Measurements from ENCODE around the gene SELENBP1. TPM values are rescaled to one million over a fixed set of nuclear protein-coding genes. Genes with fewer than 3 reads are reported as not detected.
"Not testable (repeated sequence)": the region's sequence is repeated elsewhere in the genome, so short reads cannot be mapped to it uniquely, and the experiment has no call there.

SELENBP1 gene
- total and polyA plus RNA-seq, 9 of the 15 experiments (the other 6 are each of a cell fraction or from before 2014, with no cell fraction given), result 25.8 to 81.2 (median 47.1) TPM

- no peaks in the 10 kb centered on the region for H3K9me1 ChIP-seq (ENCODE audit: control insufficient read depth, insufficient read depth, low read length)
- H3K4me3 ChIP-seq, result no peak overlapping the region
- no peaks in the 10 kb centered on the region for H3K79me2 ChIP-seq (ENCODE audit: control insufficient read depth, insufficient read depth, low read length)
- in situ Hi-C loops (cut with MboI), result no loop called here
- intact Hi-C loops (cut with micrococcal nuclease), result no loop called here
- ChIA-PET POLR2A (no interaction called here), CTCF (ENCODE audit: low intra/inter-chr PET ratio) (no interaction called here)
- no peak overlapping the region for H3K4me2 ChIP-seq (ENCODE audit: insufficient read depth, low read length)
- no peaks in the 10 kb centered on the region for H3K9me3 ChIP-seq (replicated peaks; ENCODE audit: control insufficient read depth, insufficient read depth, low read depth, low read length)
- no TSS peak for BruUV-seq (replicated peaks)
- H3K36me3 ChIP-seq (ENCODE audit: control insufficient read depth, insufficient read depth, low read length), result no peaks in the 10 kb centered on the region
- H2AFZ ChIP-seq (ENCODE audit: low read depth, low read length), result no peak overlapping the region
- ATAC-seq, result no peak
- no peaks in the 10 kb centered on the region for H4K20me1 ChIP-seq (replicated peaks; ENCODE audit: control insufficient read depth, insufficient read depth, low read length)
- FAIRE-seq, result no peak
- peak; percentile 37 for TF ChIP-seq CBFA2T3 (IDR thresholded peaks at IDR 0.05)
- no peak for TF ChIP-seq RCOR1 (IDR thresholded peaks at IDR 0.05; ENCODE audit: borderline replicate concordance in 1 of 2, low read depth in 2 of 2, low read length in 2 of 2)
- DNase-seq (ENCODE audit: extremely low read depth in 1 of 4, low spot score in 3 of 4), result no peak
- no peak overlapping the region for H3K27ac ChIP-seq (ENCODE audit: extremely low read depth, low read depth, low read length)
- no peaks in the 10 kb centered on the region for H3K27me3 ChIP-seq (ENCODE audit: control insufficient read depth in 2 of 2, insufficient read depth in 2 of 2, low read length in 2 of 2)
- H3K9ac ChIP-seq (ENCODE audit: insufficient read depth in 1 of 2, low read depth in 2 of 2, low read length in 2 of 2), result no peak overlapping the region
- no peaks in the 10 kb centered on the region; a peak in 1 of 5 replicates for H3K4me1 ChIP-seq (replicated peaks in 1 of 2; ENCODE audit: control insufficient read depth in 2 of 2, insufficient read depth in 2 of 2, low read length in 2 of 2)
These were observed 21.1 kb upstream of the SELENBP1 start for GRCh38 chr1:151393583-151393982.

DNA sequence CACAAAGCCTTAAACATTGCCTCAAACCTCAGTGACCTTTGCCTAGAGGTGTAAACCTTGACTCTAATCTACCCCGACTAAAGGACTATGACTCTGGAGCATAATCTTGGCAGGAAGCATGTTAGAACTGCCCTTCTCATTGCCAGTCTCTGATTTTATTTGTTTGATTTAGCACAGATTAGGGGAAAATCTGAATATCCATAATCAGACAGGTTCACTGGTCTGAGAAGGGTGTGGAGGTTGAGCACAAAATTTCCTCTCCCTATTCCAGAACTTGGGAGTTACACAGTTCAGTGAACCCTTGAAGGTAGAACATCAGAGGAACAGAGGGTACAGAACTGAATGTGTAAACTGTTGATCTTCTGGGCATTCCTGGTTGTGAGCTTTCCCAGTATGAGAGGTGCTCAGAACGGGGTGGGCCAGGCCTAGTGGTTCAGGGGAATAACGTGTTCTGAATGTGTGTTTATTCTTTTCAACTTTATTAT, 18.6 kb upstream of the SELENBP1 start:
- Histone ChIP-seq H3K9me3 (replicated peaks; ENCODE audit: control insufficient read depth, insufficient read depth, low read depth, low read length) (no peaks in the 10 kb centered on the region; the same call in 1 of the 2 replicates), H3K4me2 (ENCODE audit: insufficient read depth, low read length) (no peak overlapping the region), H3K36me3 (ENCODE audit: control insufficient read depth, insufficient read depth, low read length) (no peaks in the 10 kb centered on the region), H3K27me3 (ENCODE audit: control insufficient read depth in 2 of 2, insufficient read depth in 2 of 2, low read length in 2 of 2) (no peaks in the 10 kb centered on the region), H2AFZ (ENCODE audit: low read depth, low read length) (no peak overlapping the region), H3K4me3 (no peak overlapping the region), H3K9ac (ENCODE audit: insufficient read depth in 1 of 2, low read depth in 2 of 2, low read length in 2 of 2) (no peak overlapping the region), H3K9me1 (ENCODE audit: control insufficient read depth, insufficient read depth, low read length) (no peaks in the 10 kb centered on the region), H3K79me2 (ENCODE audit: control insufficient read depth, insufficient read depth, low read length) (no peaks in the 10 kb centered on the region), H3K27ac (ENCODE audit: extremely low read depth, low read depth, low read length) (no peak overlapping the region), H3K4me1 (replicated peaks in 1 of 2; ENCODE audit: control insufficient read depth in 2 of 2, insufficient read depth in 2 of 2, low read length in 2 of 2) (peaks cover 3 to 6% of the 10 kb centered on the region in 2 experiments; a peak in 4 of 5 replicates), H4K20me1 (replicated peaks; ENCODE audit: control insufficient read depth, insufficient read depth, low read length) (no peaks in the 10 kb centered on the region)
- TF ChIP-seq CBFA2T3 (IDR thresholded peaks at IDR 0.05), result 0 out of 2 replicates have a peak, but pooled peaks have one; percentile 4
- TF ChIP-seq TRIM28 (IDR thresholded peaks at IDR 0.05), result no peak
- peak; percentile 86 for TF ChIP-seq KDM1A (IDR thresholded peaks at IDR 0.05)
- intact Hi-C loops (cut with micrococcal nuclease) (no loop called here), in situ Hi-C loops (cut with MboI) (no loop called here)
- CTCF ChIA-PET (ENCODE audit: low intra/inter-chr PET ratio), result no interaction called here
- ATAC-seq, result no peak
- no peak for DNase-seq (ENCODE audit: extremely low read depth in 1 of 4, low spot score in 3 of 4)
- no peak for FAIRE-seq
- BruUV-seq (replicated peaks), result no TSS peak
- POLR2A ChIA-PET, result interaction anchor here (0.9 kb wide), 1 partner anchor 9 kb away, joined by 4 read pairs; no protein-coding TSS in a partner anchor
- 19% methylated on average over 3 of the region's 3 CpGs for WGBS (ENCODE audit: insufficient coverage, low coverage, missing lambda C conversion rate)

- intact Hi-C loops (cut with micrococcal nuclease); H3K27me3 ChIP-seq (ENCODE audit: control insufficient read depth in 2 of 2, insufficient read depth in 2 of 2, low read length in 2 of 2); H3K9me3 ChIP-seq (replicated peaks; ENCODE audit: control insufficient read depth, insufficient read depth, low read depth, low read length); DNase-seq (ENCODE audit: extremely low read depth in 1 of 4, low spot score in 3 of 4); H4K20me1 ChIP-seq (replicated peaks; ENCODE audit: control insufficient read depth, insufficient read depth, low read length); in situ Hi-C loops (cut with MboI); H3K4me3 ChIP-seq; H3K9me1 ChIP-seq (ENCODE audit: control insufficient read depth, insufficient read depth, low read length); ATAC-seq; H2AFZ ChIP-seq (ENCODE audit: low read depth, low read length); H3K9ac ChIP-seq (ENCODE audit: insufficient read depth in 1 of 2, low read depth in 2 of 2, low read length in 2 of 2); H3K4me2 ChIP-seq (ENCODE audit: insufficient read depth, low read length); H3K36me3 ChIP-seq (ENCODE audit: control insufficient read depth, insufficient read depth, low read length); H3K79me2 ChIP-seq (ENCODE audit: control insufficient read depth, insufficient read depth, low read length); H3K27ac ChIP-seq (ENCODE audit: extremely low read depth, low read depth, low read length); BruUV-seq (replicated peaks); FAIRE-seq; CTCF ChIA-PET (ENCODE audit: low intra/inter-chr PET ratio): not testable (repeated sequence)
- 78% methylated on average over 17 of the region's 22 CpGs for WGBS (ENCODE audit: insufficient coverage, low coverage, missing lambda C conversion rate)
- H3K4me1 ChIP-seq (replicated peaks in 1 of 2; ENCODE audit: control insufficient read depth in 2 of 2, insufficient read depth in 2 of 2, low read length in 2 of 2), result peaks cover 3 to 11% of the 10 kb centered on the region in 2 experiments; a peak in 4 of 5 replicates
- POLR2A ChIA-PET, result interaction anchor here (0.9 to 1.8 kb wide), 2 partner anchors 8 to 9 kb away, joined by 3 to 4 read pairs; partner anchors contain the start of gene PSMB4
These were observed 17.9 kb upstream of the SELENBP1 start for GRCh38 chr1:151390221-151391078.
